SJSA1 (cell line): ENCODE measurements around the gene BTBD1. TPM values are rescaled to one million over a fixed set of nuclear protein-coding genes. Genes with fewer than 3 reads are reported as not detected.
"Not testable (repeated sequence)": the region's sequence is repeated elsewhere in the genome, so short reads cannot be mapped to it uniquely, and the experiment has no call there.

Experiments used
- DNase-seq, 2 experiments: peaks; one replicate each; pipeline ENCODE4 v3.0.0-alpha.2; 2015 to 2020; ENCODE audit warnings: low spot score in 2 of 2, low read depth in 1 of 2
- H3K27ac ChIP-seq: fragments of 250-450 bp; sonication (Bioruptor Pico); 2 replicates; pipeline ENCODE4 v1.5.1; 2020; ENCODE audit warnings: mild to moderate bottlenecking, moderate library complexity
- H3K27me3 ChIP-seq: fragments of 250-450 bp; sonication (Bioruptor Pico); replicated peaks from 2 replicates; pipeline ENCODE4 v1.5.1; 2020; ENCODE audit warnings: mild to moderate bottlenecking, moderate library complexity
- H3K36me3 ChIP-seq: fragments of 250-450 bp; sonication (Bioruptor Pico); 2 replicates; pipeline ENCODE4 v1.5.1; 2020; ENCODE audit warnings: mild to moderate bottlenecking
- H3K4me1 ChIP-seq: fragments of 250-450 bp; sonication (Bioruptor Pico); replicated peaks from 2 replicates; pipeline ENCODE4 v1.6.1; 2021; ENCODE audit warnings: mild to moderate bottlenecking
- H3K4me3 ChIP-seq: fragments of 250-450 bp; sonication (Bioruptor Pico); 2 replicates; pipeline ENCODE4 v1.5.1; 2020; ENCODE audit warnings: mild to moderate bottlenecking
- H3K9me3 ChIP-seq: fragments of 250-450 bp; sonication (Bioruptor Pico); replicated peaks from 2 replicates; pipeline ENCODE4 v1.5.1; 2020; ENCODE audit warnings: mild to moderate bottlenecking
- total RNA-seq: library from RNA; depleted of rRNA; stranded (reverse); fragments of >200 nt; shearing (Covaris generic); gene quantifications from 2 replicates; pipeline ENCODE4 v1.2.3, GENCODE V29; 2014

BTBD1 gene
- total RNA-seq, 1 experiment from 2014 or later, result 122 TPM

- no peaks in the 10 kb centered on the region for H3K9me3 ChIP-seq
Observed at GRCh38 chr15:83062768-83063180, 4.3 kb downstream of the BTBD1 start.

DNA sequence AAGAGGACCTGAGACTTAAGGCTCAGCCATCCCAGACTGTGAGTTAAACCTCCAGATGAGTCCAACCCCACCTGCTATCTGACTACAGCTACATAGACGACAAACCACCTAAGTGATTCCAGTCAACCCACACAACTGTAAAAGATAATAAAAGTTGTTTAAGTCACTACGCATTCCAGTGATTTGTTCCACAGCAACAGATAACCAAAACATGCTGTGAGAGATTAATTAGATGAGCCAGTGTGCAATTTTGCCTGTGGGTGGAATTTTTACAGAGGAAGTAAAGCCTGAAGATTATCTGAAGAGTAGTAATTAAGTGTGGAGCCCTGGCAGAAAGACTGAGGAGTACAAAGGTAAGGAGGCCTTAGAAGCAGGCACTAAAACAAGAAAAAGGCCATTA, 5.4 kb downstream of the BTBD1 start:
- Histone ChIP-seq H3K27ac (no peak overlapping the region), H3K36me3 (peaks cover 57% of the 10 kb centered on the region)
- no peak for DNase-seq

More at GRCh38 chr15:83062768-83063180, 4.3 kb downstream of the BTBD1 start:
- H3K27ac ChIP-seq, result no peak overlapping the region
- no peak overlapping the region for H3K4me3 ChIP-seq
- H3K27me3 ChIP-seq, result no peaks in the 10 kb centered on the region
- peaks cover 51% of the 10 kb centered on the region for H3K36me3 ChIP-seq
- peaks cover 16% of the 10 kb centered on the region for H3K4me1 ChIP-seq
- DNase-seq, result no peak

GRCh38 chr15:83057696-83058376, 9.2 kb downstream of the BTBD1 start:
- Histone ChIP-seq H3K4me1 (no peaks in the 10 kb centered on the region), H3K36me3 (peaks cover 62% of the 10 kb centered on the region), H3K4me3 (no peak overlapping the region), H3K27ac (no peak overlapping the region), H3K27me3 (no peaks in the 10 kb centered on the region), H3K9me3 (no peaks in the 10 kb centered on the region)
- no peak for DNase-seq

More for the DNA sequence above, 5.4 kb downstream of the BTBD1 start:
- no peak overlapping the region for H3K4me3 ChIP-seq
- peaks cover 12% of the 10 kb centered on the region for H3K4me1 ChIP-seq
- H3K9me3 ChIP-seq, result no peaks in the 10 kb centered on the region
- H3K27me3 ChIP-seq, result no peaks in the 10 kb centered on the region

GRCh38 chr15:83057002-83057401, 10.1 kb downstream of the BTBD1 start:
- peaks cover 57% of the 10 kb centered on the region for H3K36me3 ChIP-seq
- no peaks in the 10 kb centered on the region for H3K9me3 ChIP-seq
- no peak overlapping the region for H3K4me3 ChIP-seq
- no peaks in the 10 kb centered on the region for H3K27me3 ChIP-seq
- no peaks in the 10 kb centered on the region for H3K4me1 ChIP-seq
- no peak overlapping the region for H3K27ac ChIP-seq
- DNase-seq, result no peak

- Histone ChIP-seq H3K9me3 (no peaks in the 10 kb centered on the region), H3K27me3 (no peaks in the 10 kb centered on the region; the same call in 1 of the 2 replicates), H3K4me3 (no peak overlapping the region), H3K4me1 (no peaks in the 10 kb centered on the region), H3K36me3 (peaks cover 67% of the 10 kb centered on the region), H3K27ac (no peak overlapping the region)
- no peak for DNase-seq
Observed at GRCh38 chr15:83053151-83053550, 13.9 kb downstream of the BTBD1 start.

DNA sequence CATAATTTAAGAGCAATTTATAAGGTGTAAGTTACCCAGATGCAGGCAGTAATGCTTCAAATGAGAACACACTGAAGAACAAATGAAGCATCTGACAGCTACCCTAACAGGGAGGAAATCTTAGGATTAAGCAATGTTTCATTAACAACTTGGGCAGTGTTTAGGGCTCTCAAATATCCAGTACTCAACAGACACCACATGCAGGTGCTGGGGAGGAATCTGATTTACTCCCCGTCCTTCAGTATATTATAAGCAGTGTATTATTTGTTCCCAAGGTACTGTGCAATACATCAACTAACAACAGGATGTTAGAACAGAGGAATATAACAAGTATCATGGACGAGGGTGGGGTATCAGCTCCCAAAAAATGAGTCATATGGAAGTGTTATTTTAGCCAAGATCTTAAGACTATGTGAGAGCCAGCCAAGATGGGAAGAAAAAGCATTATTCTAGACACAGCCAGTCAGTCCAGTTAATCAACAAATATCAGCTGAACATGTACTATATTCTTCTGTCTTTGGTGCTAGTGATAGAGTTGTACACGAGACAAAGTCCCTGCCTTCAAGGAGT, 20.4 kb downstream of the BTBD1 start:
- no peak for DNase-seq
- no peak overlapping the region for H3K4me3 ChIP-seq
- no peak overlapping the region for H3K27ac ChIP-seq
- peaks cover 80% of the 10 kb centered on the region for H3K36me3 ChIP-seq
- 0 out of 2 replicates have a peak, but pooled peaks cover 4% of the 10 kb centered on the region for H3K4me1 ChIP-seq
- H3K27me3 ChIP-seq, result no peaks in the 10 kb centered on the region; the same call in 1 of the 2 replicates
- no peaks in the 10 kb centered on the region for H3K9me3 ChIP-seq

- Histone ChIP-seq H3K36me3 (peaks cover 90% of the 10 kb centered on the region), H3K27ac (no peak overlapping the region), H3K9me3 (no peaks in the 10 kb centered on the region)
Observed at GRCh38 chr15:83044156-83044555, 22.9 kb downstream of the BTBD1 start.

DNA sequence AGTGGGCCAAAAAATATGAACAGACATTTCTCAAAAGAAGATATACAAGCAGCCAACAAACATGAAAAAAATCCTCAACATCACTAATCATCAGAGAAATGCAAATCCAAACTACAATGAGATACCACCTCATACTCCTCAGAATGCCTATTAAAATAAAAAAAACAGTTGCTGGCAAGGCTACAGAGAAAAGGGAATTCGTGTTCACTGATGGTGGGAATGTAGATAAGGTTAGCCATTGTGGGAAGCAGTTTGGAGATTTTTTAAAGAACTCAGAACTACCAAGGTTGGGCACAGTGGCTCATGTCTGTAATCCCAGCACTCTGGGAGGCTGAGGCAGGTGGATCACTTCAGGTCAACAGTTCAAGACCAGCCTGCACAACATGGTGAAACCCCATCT, 27.8 kb downstream of the BTBD1 start:
- Histone ChIP-seq H3K9me3 (no peaks in the 10 kb centered on the region), H3K4me1 (no peaks in the 10 kb centered on the region), H3K27me3 (no peaks in the 10 kb centered on the region), H3K27ac (no peak overlapping the region), H3K4me3 (no peak overlapping the region), H3K36me3 (peaks cover 65% of the 10 kb centered on the region)
- DNase-seq, result no peak

More at GRCh38 chr15:83044156-83044555, 22.9 kb downstream of the BTBD1 start:
- Histone ChIP-seq H3K27me3 (no peaks in the 10 kb centered on the region), H3K4me3 (no peak overlapping the region), H3K4me1 (0 out of 2 replicates have a peak, but pooled peaks cover 4% of the 10 kb centered on the region)
- DNase-seq, result no peak

- Histone ChIP-seq H3K27me3 (no peaks in the 10 kb centered on the region), H3K4me1 (peaks cover under 1% of the 10 kb centered on the region), H3K36me3 (peaks cover 51% of the 10 kb centered on the region), H3K9me3 (no peaks in the 10 kb centered on the region), H3K4me3 (no peak overlapping the region), H3K27ac (no peak overlapping the region)
- no peak for DNase-seq
Observed at GRCh38 chr15:83036253-83036652, 30.8 kb downstream of the BTBD1 start.

- H3K9me3 ChIP-seq, DNase-seq, H3K4me3 ChIP-seq, H3K27me3 ChIP-seq, H3K27ac ChIP-seq: not testable (repeated sequence)
- peaks cover 20% of the 10 kb centered on the region for H3K4me1 ChIP-seq
- peaks cover 48% of the 10 kb centered on the region for H3K36me3 ChIP-seq
Observed at GRCh38 chr15:83031234-83031633, 35.8 kb downstream of the BTBD1 start.

DNA sequence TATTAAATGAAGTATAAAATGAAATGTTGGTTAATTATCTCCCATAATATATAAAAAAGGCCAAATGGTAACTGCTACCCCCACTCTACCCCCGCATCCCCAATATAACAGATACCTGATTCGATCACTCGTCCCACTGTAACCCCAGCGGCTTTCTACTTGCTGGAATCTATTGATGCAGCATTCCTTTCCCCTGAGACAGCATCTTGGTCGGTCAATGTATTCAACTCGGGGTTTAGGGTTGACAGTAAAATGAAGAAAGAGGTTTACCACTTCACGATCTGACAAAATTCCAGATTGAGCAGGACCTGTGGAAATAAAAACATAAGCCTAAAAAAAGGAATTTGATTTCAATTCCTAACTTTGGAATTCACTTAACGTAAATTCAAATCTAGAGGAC, 37.0 kb downstream of the BTBD1 start:
- Histone ChIP-seq H3K27me3 (no peaks in the 10 kb centered on the region), H3K4me3 (no peak overlapping the region), H3K9me3 (no peaks in the 10 kb centered on the region), H3K4me1 (peaks cover 20% of the 10 kb centered on the region), H3K27ac (peak overlapping the region; percentile 38; the same call in 1 of the 2 replicates), H3K36me3 (peaks cover 48% of the 10 kb centered on the region)
- DNase-seq, result peak; percentile 49 to 58

GRCh38 chr15:83018436-83018835, 48.6 kb downstream of the BTBD1 start:
- DNase-seq, result no peak
- Histone ChIP-seq H3K4me3 (no peak overlapping the region), H3K27me3 (no peaks in the 10 kb centered on the region), H3K27ac (no peak overlapping the region), H3K4me1 (no peaks in the 10 kb centered on the region), H3K9me3 (no peaks in the 10 kb centered on the region), H3K36me3 (peaks cover 40% of the 10 kb centered on the region)

GRCh38 chr15:83016906-83017305, 50.1 kb downstream of the BTBD1 start:
- Histone ChIP-seq H3K27ac (no peak overlapping the region), H3K27me3 (no peaks in the 10 kb centered on the region), H3K4me3 (no peak overlapping the region), H3K36me3 (peaks cover 40% of the 10 kb centered on the region), H3K4me1 (peaks cover 4% of the 10 kb centered on the region), H3K9me3 (no peaks in the 10 kb centered on the region)
- DNase-seq, result no peak

DNA sequence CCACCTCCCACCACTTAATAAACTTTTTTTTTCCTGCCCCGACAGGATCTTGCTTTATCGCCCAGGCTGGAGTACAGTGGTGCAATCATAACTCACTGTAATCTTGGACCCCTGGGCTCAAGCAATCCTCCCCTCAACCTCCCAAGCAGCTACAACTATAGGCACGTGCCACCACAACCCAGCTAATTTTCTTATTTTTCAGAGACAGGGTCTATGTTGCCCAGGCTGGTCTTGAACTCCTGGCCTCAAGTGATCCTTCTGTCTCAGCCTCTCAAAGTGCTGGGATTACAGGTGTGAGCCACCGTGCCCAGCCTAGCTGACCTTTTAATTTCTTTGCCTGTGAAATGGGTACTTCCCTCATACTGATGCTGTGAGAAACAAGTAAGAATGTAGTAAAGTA, 51.7 kb downstream of the BTBD1 start:
- DNase-seq, result peak in 1 of 2 experiments; percentile 6
- Histone ChIP-seq H3K4me1 (peaks cover 11% of the 10 kb centered on the region), H3K9me3 (0 out of 2 replicates have a peak, but pooled peaks cover 3% of the 10 kb centered on the region), H3K36me3 (peaks cover 35% of the 10 kb centered on the region), H3K27me3 (no peaks in the 10 kb centered on the region), H3K4me3 (no peak overlapping the region), H3K27ac (no peak overlapping the region)
